GM18507 (cell line): Measurements from ENCODE around the gene MLN.

Source experiments
- DNase-seq: peaks from one replicate; pipeline ENCODE4 v3.0.0; 2011; ENCODE audit warnings: low read depth; ENCODE audit not compliant: insufficient read length; ENCODE audit errors: extremely low spot score
- FAIRE-seq: peaks from 2 replicates; lab custom pipeline; 2011; peaks lifted over from hg19 to GRCh38; lab: Jason Lieb, UNC

MLN gene

GRCh38 chr6:33761581-33761921 lies 42.3 kb downstream of the MLN start:
- FAIRE-seq (no peak), DNase-seq (no peak)

GRCh38 chr6:33759887-33760629 lies 43.7 kb downstream of the MLN start:
- FAIRE-seq: no peak
- DNase-seq: no peak

DNA sequence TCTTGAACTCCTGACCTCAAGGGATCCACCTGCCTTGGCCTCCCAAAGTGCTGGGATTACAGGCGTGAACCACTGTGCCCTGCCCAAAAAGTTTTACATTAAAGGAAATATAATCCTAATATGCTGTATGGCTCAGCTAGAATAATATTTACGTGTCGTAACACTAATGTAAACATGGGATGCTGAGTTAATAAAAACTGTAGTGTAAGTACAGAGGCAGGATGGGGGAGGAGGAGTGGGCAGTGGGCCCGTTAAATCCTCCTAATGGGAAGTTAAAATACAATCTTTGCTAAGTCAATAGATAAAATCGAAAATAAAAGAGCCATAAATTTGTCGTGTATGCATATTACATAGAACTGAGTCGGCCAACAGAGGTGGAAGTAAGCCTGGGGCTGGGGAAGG lies 45.0 kb downstream of the MLN start:
- FAIRE-seq (no peak), DNase-seq (no peak)

DNA sequence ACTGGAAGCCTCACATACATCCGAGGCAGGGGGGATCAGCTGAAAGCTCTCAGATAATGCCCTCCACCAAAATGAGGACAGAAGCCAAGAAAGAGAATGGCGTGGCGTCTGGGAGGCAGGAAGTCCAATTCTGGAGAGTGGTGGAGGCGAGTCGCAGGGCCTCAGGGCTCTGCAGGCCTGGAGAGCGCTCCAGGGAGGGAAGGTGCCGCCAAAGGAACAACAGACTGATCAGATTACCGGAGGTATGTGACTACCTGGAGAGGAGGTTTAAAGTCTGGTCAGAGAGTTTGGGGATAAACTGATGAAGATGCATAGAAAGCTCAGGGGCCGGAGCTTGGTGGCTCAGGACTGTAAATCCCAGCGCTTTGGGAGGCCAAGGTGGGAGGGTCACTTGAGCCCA lies 45.9 kb downstream of the MLN start:
- DNase-seq (no peak), FAIRE-seq (no peak)

DNA sequence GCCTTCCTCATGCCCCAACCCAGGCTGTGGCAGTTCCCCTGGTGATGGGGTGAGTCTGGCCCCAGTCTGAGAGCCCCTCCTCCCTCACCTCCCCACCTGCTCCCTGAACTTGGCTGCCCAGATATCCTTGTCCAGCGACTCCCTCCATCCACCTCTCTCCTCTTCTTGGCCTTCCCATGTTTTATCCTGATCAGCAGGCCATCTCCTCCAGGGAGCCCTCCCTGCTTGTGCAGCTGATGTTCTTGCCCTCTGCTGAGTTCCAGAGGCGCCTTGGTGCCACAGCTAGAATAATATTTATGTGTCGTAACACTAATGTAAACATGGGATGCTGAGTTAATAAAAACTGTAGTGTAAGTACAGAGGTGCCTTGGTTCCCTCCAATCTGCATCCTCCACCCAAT lies 46.7 kb downstream of the MLN start:
- DNase-seq: no peak

GRCh38 chr6:33756211-33756954 lies 47.4 kb downstream of the MLN start:
- DNase-seq (no peak), FAIRE-seq (no peak)

More for the DNA sequence above, 46.7 kb downstream of the MLN start:
- FAIRE-seq: no peak

- FAIRE-seq (no peak), DNase-seq (no peak)
Measured at GRCh38 chr6:33755070-33755869, 48.5 kb downstream of the MLN start.

GRCh38 chr6:33754222-33754621 lies 49.6 kb downstream of the MLN start:
- FAIRE-seq: no peak
- no peak for DNase-seq

DNA sequence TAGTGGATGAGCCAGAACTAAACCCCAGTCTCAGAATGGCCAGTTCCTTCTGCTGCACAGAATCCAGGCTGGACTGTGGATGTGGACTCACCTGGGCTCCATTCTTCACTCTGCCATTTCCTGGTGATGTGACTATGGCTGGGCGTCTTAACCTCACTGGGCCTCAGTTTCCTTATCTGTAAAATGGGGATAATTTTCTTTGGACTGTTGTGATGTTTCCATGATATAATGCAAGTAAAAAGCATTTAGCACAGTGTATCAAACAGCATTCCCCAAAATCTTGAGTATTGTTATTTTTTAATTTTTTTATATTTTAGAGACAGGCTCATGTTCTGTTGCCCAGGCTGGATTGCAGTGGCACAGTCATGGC lies 51.2 kb downstream of the MLN start:
- FAIRE-seq (no peak), DNase-seq (no peak)

- FAIRE-seq (no peak), DNase-seq (no peak)
Measured at GRCh38 chr6:33751771-33752645, 51.8 kb downstream of the MLN start.

DNA sequence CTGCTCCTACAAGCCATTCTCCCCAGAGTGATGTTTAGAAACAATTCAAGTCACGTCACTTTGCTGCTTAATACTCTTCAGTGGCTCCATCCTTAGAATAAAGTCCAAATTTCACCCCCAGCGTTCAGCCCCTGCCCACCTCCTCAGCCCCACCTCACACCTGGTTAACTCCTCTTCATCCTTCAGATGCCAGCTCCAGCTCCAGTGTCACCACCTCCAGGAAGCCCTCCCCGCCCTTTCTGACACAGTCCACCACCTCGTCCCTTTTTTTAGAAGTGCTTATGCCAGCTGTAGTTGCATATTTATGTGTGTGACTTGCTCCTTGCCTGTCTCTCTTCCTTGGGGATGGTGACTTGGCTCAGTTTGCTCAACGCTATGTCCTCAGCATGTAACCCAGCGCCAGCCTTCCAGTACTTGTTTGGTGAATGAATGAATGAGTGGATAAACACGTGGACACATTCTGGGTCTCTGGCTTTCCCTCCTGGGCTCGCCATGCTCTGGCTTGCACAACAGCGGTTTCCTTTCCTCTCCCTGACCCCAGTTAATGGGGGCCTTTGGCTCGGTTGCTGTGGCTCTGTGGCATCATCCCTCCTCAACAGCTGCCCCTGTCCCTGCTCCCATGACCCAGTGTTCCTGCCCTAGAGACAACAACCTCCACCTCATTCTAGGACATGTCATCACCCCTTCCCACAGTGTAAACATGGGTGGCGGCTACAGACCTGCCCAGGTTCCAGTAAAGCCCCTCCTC lies 53.4 kb downstream of the MLN start:
- FAIRE-seq (no peak), DNase-seq (no peak)

GRCh38 chr6:33749401-33749800 lies 54.4 kb downstream of the MLN start:
- FAIRE-seq: no peak
- DNase-seq: no peak

- FAIRE-seq: no peak
Measured at GRCh38 chr6:33748841-33749240, 55.0 kb downstream of the MLN start.

GRCh38 chr6:33747823-33748222 lies 56.0 kb downstream of the MLN start:
- DNase-seq (no peak), FAIRE-seq (no peak)

More at GRCh38 chr6:33748841-33749240, 55.0 kb downstream of the MLN start:
- no peak for DNase-seq

DNA sequence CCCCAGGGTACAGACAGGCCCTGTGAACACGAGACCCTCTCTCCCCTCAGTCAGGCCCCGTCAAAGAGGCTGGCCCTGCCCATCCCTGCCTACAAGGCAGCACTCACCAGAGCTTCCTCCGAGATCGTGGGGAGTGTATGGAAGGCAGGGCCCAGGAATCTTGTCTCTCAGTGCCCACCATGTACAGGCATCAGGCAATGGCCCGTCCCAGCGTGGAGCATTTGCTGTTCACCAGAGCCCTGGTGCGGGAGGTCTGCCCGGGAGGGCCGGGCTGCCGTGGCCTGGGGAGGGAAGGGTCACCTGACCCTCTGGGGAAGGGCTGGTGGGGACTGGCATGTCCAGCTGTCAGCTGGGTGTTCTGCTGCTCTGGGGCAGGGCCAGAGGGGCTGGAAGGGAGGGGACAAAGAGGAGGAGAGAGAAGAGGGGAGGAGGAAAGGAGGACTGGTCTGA lies 57.1 kb downstream of the MLN start, which contains the start of gene IP6K3:
TSS of gene IP6K3 (minus strand) at position 255 of the 450 bp plus-strand sequence. CDS start 11,429 bp downstream, outside the sequence.
- FAIRE-seq: no peak
- DNase-seq: no peak

GRCh38 chr6:33746036-33746600 lies 57.7 kb downstream of the MLN start:
- DNase-seq (no peak), FAIRE-seq (no peak)

DNA sequence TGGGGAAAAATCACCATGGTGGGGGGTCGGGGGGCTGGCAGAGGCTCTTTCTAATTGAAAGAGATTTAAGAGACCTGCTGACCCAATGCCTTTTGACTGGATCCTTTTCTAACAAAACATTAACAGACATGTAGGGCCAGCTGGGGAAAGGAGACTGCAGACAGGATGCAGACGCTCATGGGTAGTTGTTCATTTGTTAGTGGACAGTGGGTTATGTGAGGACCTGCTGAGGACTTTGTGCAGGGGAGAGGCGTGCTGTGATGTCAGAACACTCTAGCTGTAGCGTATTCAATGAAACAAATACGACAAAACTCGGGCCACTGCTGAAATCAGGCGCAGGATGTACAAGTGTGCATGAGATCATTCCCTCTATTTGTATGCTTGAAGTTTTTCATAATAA lies 58.3 kb downstream of the MLN start:
- FAIRE-seq (no peak), DNase-seq (no peak)

- DNase-seq (no peak), FAIRE-seq (no peak)
Measured at GRCh38 chr6:33744895-33745546, 58.8 kb downstream of the MLN start.
